Fibroblast of lung (primary cell): Measurements from ENCODE around the gene ADH4. TPM values are rescaled to one million over a fixed set of nuclear protein-coding genes. Genes with fewer than 3 reads are reported as not detected.

Experiments used
- DNase-seq, 2 donors: peaks; one replicate each; pipeline versions ENCODE4 v3.0.0 to v3.0.0-alpha.2; 2010; ENCODE audit warnings: low read depth in 2 of 2
- H2AFZ ChIP-seq: 2 replicates; pipeline ENCODE4 v1.5.1; 2012; ENCODE audit warnings: low read length, control low read depth, inconsistent platforms
- H3K27ac ChIP-seq: 2 replicates; pipeline ENCODE4 v1.5.1; 2011; ENCODE audit warnings: low read length, control low read depth; ENCODE audit not compliant: insufficient read depth
- H3K27me3 ChIP-seq: 2 replicates; pipeline ENCODE4 v1.5.1; 2011; ENCODE audit warnings: mild to moderate bottlenecking, low read length; ENCODE audit not compliant: control insufficient read depth, insufficient read depth
- H3K36me3 ChIP-seq: 2 replicates; pipeline ENCODE4 v1.5.1; 2011; ENCODE audit warnings: low read length; ENCODE audit not compliant: control insufficient read depth, insufficient read depth
- H3K4me1 ChIP-seq: 2 replicates; pipeline ENCODE4 v1.5.1; 2011; ENCODE audit warnings: low read length; ENCODE audit not compliant: control insufficient read depth, insufficient read depth; ENCODE audit errors: extremely low read depth
- H3K4me2 ChIP-seq: 2 replicates; pipeline ENCODE4 v1.5.1; 2011; ENCODE audit warnings: low read length, control low read depth; ENCODE audit not compliant: insufficient read depth; ENCODE audit errors: extremely low read depth
- H3K4me3 ChIP-seq, 4 experiments: fragments of 200-600 bp in 1 of 4; sonication (generic) in 1 of 4; replicated peaks in 1 of 4; 2 replicates each; pipeline ENCODE4 v1.5.1; 2011 to 2016; ENCODE audit warnings: low read length in 4 of 4, low read depth in 3 of 4, mild to moderate bottlenecking in 3 of 4, control low read depth in 2 of 4, inconsistent platforms in 1 of 4, mixed read lengths in 1 of 4; ENCODE audit not compliant: insufficient read depth in 1 of 4; ENCODE audit errors: control extremely low read depth in 1 of 4
- H3K79me2 ChIP-seq: 2 replicates; pipeline ENCODE4 v1.5.1; 2012; ENCODE audit warnings: mild to moderate bottlenecking, low read length, inconsistent platforms; ENCODE audit not compliant: control insufficient read depth, insufficient read depth
- H3K9ac ChIP-seq: 2 replicates; pipeline ENCODE4 v1.5.1; 2011; ENCODE audit warnings: mild to moderate bottlenecking, low read length, control low read depth; ENCODE audit not compliant: insufficient read depth
- H3K9me3 ChIP-seq: 2 replicates; pipeline ENCODE4 v1.5.1; 2012; ENCODE audit warnings: low read depth, low read length; ENCODE audit not compliant: control insufficient read depth, insufficient read depth
- H4K20me1 ChIP-seq: 2 replicates; pipeline ENCODE4 v1.5.1; 2011; ENCODE audit warnings: low read length; ENCODE audit not compliant: control insufficient read depth, insufficient read depth; ENCODE audit errors: extremely low read depth
- CTCF ChIP-seq, 2 donors: IDR thresholded peaks in 1 of 2; conservative IDR thresholded peaks in 1 of 2; 1 replicate in 1 of 2; 2 replicates in 1 of 2; pipeline ENCODE4 v1.5.1; 2011 to 2012; ENCODE audit warnings: low read length in 2 of 2, control low read depth in 1 of 2, inconsistent platforms in 1 of 2, low read depth in 1 of 2, mild to moderate bottlenecking in 1 of 2
- EZH2 ChIP-seq: IDR thresholded peaks from 2 replicates; pipeline ENCODE4 v1.5.1; 2012; ENCODE audit warnings: low read length, control low read depth, mild to moderate bottlenecking; ENCODE audit errors: missing control alignments
- polyA plus RNA-seq, 2 donors: library from polyadenylated mRNA; depleted of rRNA in 1 of 2; stranded (reverse) in 1 of 2; unstranded in 1 of 2; fragments of >200 nt; gene quantifications; 2 replicates each; pipeline ENCODE4 v1.2.1, GENCODE V29; 2011 to 2012; ENCODE audit warnings: missing spikeins in 1 of 2
- total RNA-seq: library from RNA; depleted of rRNA; stranded (reverse); fragments of >200 nt; gene quantifications from 2 replicates; pipeline ENCODE4 v1.2.1, GENCODE V29; 2014

The ADH4 gene
- total and polyA plus RNA-seq, 2 donors (not counting 1 experiment from before 2014, with no cell fraction given), result 0.03 TPM; not detected in 1

DNA sequence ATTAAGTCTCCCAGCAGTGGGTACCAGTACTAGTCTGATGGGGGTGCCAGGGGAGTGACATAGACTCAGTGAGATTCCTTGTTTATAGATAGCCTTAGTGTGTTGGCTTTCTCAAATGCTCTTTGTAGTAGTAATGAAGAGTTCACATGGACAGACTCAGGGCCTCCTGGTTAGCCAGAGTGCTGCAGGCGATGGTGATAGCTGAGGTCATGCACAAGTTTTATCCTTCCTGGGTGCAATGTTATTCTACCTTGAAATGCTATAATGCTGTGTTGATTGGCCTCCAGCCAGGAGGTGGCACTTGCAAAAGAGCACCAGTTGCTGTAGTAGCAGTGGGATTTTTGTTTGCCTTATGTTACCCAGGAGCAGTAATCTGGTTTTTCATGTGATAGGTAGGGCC lies 35.5 kb upstream of the ADH4 start:
- Histone ChIP-seq H3K4me2 (no peak overlapping the region), H4K20me1 (no peaks in the 10 kb centered on the region), H3K9me3 (no peaks in the 10 kb centered on the region), H3K79me2 (no peaks in the 10 kb centered on the region), H3K4me1 (peaks cover 5% of the 10 kb centered on the region), H3K36me3 (no peaks in the 10 kb centered on the region), H2AFZ (no peak overlapping the region), H3K9ac (no peak overlapping the region), H3K27ac (no peak overlapping the region), H3K27me3 (no peaks in the 10 kb centered on the region), H3K4me3 (no peak overlapping the region)
- TF ChIP-seq CTCF (conservative IDR thresholded peaks at IDR 0.05 in 1 of 2, IDR thresholded peaks at IDR 0.05 in 1 of 2; ENCODE audit: low read depth in 1 of 2, low read length in 2 of 2), result no peak
- TF ChIP-seq EZH2, result no peak
- no peak for DNase-seq

GRCh38 chr4:99179178-99179577 lies 35.1 kb upstream of the ADH4 start:
- Histone ChIP-seq H3K79me2 (no peaks in the 10 kb centered on the region), H3K36me3 (no peaks in the 10 kb centered on the region), H3K9ac (no peak overlapping the region), H2AFZ (no peak overlapping the region), H3K4me2 (no peak overlapping the region), H4K20me1 (no peaks in the 10 kb centered on the region), H3K4me1 (peaks cover 5% of the 10 kb centered on the region), H3K9me3 (no peaks in the 10 kb centered on the region), H3K27ac (no peak overlapping the region), H3K4me3 (no peak overlapping the region), H3K27me3 (no peaks in the 10 kb centered on the region)
- DNase-seq, result no peak
- TF ChIP-seq CTCF (conservative IDR thresholded peaks at IDR 0.05 in 1 of 2, IDR thresholded peaks at IDR 0.05 in 1 of 2; ENCODE audit: low read depth in 1 of 2, low read length in 2 of 2) (no peak), EZH2 (no peak)

GRCh38 chr4:99166544-99166943 lies 22.4 kb upstream of the ADH4 start:
- no peak overlapping the region for H2AFZ ChIP-seq
- H3K9me3 ChIP-seq, result no peaks in the 10 kb centered on the region
- no peaks in the 10 kb centered on the region for H3K27me3 ChIP-seq
- no peak overlapping the region for H3K4me2 ChIP-seq
- H3K4me3 ChIP-seq, result no peak overlapping the region
- no peak overlapping the region for H3K9ac ChIP-seq
- no peak overlapping the region for H3K27ac ChIP-seq
- TF ChIP-seq CTCF (conservative IDR thresholded peaks at IDR 0.05 in 1 of 2, IDR thresholded peaks at IDR 0.05 in 1 of 2; ENCODE audit: low read depth in 1 of 2, low read length in 2 of 2), result no peak
- no peak for TF ChIP-seq EZH2
- no peaks in the 10 kb centered on the region for H3K79me2 ChIP-seq
- no peaks in the 10 kb centered on the region for H3K36me3 ChIP-seq
- no peak for DNase-seq
- no peaks in the 10 kb centered on the region for H3K4me1 ChIP-seq
- no peaks in the 10 kb centered on the region for H4K20me1 ChIP-seq
